HG03432 (cell line): ENCODE results near the gene BMP3.
"Not testable (repeated sequence)": the region's sequence is repeated elsewhere in the genome, so short reads cannot be mapped to it uniquely, and the experiment has no call there.

ENCODE experiments used
- ATAC-seq: cut with Tn5 transposase; IDR thresholded peaks from one replicate; pipeline ENCODE4 v1.9.1; 2021; ENCODE audit warnings: mild to moderate bottlenecking, moderate library complexity; ENCODE audit not compliant: unreplicated experiment

The BMP3 gene, protein sequence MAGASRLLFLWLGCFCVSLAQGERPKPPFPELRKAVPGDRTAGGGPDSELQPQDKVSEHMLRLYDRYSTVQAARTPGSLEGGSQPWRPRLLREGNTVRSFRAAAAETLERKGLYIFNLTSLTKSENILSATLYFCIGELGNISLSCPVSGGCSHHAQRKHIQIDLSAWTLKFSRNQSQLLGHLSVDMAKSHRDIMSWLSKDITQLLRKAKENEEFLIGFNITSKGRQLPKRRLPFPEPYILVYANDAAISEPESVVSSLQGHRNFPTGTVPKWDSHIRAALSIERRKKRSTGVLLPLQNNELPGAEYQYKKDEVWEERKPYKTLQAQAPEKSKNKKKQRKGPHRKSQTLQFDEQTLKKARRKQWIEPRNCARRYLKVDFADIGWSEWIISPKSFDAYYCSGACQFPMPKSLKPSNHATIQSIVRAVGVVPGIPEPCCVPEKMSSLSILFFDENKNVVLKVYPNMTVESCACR

DNA sequence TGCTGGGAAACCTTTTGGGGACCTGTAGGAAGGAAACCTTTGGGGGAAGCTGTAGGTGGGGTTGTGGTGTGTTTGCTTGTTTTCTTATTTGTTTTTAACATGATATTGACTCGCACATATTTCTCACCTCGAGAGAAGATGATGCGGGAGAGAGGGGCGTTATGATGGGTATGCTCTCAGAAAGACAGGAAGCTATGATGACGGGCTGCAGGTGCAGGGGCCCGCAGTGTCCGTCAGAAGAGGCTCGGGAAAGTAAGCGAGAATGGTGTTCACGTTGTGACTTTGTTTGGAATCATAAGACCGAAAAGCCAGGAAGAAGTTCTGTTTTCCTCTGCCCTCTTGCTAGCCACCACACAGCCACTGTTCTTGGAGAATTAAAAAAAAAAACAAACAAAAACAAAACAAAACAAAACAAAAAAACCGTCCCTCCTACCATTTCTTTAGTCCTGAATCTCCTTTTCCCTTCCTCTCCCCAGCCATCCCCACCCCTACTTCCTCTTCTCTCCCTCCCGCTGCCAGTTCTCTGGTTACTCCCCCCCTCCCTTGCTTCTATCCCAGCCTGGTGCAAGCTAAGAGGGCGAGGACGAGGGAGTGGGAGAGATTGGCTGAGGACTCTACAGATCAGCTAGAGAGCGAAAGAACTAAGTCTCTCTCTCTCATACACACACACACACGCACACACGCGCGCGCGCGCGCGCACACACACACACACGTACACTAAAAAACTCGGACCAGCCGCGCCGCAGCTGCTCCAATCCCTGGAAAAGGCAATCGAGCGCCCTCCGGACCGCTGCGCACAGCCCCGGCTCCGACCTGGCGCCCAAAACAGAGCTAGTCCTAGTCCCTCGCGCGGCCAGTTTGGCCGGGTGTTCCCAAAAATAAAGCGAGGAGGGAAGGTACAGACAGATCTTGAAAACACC lies at the start of gene BMP3:
Gene BMP3, plus strand, starts transcription at position 648 of the 920 bp plus-strand sequence. CDS start 577 bp downstream, outside the sequence.
- no peak for ATAC-seq

DNA sequence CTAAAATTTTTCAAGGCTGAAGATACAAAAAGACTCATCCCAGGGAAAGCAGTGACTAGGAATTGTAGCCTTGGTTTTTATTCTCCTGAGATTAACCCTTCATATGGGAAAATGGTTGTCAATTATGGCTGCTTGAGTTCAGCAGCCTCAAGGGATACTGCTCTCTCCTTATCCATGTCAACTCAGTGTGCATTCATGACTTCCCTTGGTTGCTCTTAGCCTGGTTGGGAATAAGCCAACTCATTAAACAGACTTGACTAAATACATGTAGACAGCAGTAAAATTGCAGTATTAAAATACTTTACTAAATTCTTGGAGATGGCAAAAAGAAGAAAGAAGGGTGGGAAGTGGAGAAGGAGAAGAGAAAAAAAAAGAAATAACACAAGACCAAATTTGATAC lies 44.5 kb upstream of the BMP3 start:
- no peak for ATAC-seq

DNA sequence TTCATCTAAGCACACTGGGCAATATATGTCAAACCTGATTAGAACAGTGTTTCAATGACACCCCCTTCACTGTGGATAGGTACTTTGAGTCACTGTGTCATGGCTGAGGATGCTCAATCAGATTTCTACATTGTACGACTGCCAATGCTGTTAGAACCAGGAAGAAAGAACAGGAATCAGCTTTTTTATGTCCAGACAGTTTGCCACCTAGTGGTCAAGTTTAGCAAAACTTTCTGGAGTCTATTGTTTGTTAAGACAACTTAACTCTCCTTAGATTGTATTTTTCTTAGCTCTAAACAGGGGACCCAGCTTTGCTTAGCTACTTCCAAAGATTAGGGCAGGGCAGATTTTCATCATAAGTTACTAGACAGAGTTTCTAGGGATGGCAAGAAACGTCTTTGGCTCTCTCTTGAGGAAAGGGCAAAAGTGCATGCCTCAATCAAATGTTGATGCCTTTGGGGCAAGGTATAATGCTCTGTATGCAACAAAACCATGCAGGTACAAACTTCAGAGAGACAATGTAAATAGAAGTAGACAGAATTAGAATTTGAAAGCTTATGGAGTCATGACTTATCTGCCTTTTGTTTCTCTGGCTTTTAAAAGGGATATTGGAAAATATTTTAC lies 40.5 kb upstream of the BMP3 start:
- ATAC-seq, result peak; percentile 85

DNA sequence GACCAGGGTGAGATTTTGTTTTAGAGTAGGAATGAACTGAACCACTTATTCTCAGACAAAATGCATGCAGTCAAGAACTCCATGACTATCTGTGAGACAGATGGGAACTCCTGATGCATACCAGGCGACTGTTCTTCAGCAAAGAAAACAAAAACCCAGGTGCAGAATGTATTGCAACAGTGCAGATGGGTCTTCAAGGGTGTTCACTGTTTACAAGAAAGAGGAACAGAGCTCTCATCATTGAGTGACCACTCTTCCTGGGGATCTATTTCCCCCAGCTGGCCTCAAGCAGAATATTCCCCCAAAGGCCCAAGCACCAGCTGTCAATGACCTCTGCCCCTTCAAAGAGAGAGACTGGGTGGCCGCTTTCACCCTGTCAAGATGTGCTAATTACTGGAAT lies 39.7 kb upstream of the BMP3 start:
- ATAC-seq, result no peak

DNA sequence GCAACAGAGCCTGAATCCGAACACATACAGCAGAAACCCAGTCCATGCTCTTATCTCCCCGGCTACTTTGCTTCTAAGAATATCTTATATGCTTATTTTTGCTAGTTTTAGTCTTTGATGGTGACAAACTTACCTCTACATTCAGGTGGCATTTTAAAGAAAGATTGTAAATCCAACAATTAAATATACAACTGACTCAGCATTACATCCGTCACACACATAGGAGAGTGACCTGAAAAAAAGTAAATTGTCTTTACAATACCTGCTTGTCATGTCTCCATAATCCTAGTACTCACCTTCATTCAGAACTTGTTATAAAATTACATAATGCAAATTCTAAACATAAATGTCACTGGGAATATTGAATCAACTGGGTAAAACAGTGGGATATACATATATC lies 30.6 kb upstream of the BMP3 start:
- ATAC-seq, result no peak

DNA sequence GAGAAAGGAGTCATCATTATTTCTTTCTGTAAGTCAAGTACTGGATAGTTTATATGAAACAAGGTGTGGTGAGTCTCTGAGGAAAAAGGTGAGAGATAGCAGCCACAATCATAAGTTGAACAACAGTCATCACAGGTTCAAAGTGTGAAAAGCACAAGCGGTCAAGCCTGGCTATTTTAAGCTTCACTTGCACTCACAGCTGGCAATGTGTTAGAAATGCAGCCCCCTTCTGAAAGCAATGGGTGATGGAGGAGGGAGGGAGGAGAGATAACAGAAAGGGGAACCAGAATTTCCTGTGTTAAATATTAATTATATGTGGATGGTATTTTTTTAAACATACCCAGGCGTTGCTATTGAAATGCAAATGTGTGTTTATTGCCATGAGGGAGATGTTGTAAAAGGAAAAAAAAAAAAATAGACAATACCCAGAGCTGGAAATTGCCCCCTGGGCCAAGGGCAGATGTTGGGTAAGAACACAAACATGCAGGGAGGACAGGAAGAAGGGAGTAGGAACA lies 26.9 kb upstream of the BMP3 start:
- peak; percentile 99 for ATAC-seq

DNA sequence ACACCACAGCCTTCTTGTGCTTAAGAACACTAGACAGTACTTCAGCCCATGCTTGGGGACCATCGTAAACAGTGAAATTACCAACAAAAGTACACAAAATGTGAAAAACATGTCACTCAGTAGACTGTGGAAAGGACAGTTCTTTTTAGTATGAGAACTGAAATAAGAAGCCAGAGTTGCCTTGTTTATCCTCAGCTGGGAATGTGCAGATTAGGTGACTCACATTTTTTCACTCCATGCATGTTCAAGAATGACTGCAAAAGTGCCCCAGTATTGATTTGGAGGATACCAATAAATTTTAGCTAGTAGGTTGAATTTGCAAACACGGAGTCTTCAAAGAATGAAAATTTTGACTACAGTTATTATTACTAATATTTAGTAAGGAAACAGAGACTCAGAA lies 23.1 kb upstream of the BMP3 start:
- no peak for ATAC-seq

DNA sequence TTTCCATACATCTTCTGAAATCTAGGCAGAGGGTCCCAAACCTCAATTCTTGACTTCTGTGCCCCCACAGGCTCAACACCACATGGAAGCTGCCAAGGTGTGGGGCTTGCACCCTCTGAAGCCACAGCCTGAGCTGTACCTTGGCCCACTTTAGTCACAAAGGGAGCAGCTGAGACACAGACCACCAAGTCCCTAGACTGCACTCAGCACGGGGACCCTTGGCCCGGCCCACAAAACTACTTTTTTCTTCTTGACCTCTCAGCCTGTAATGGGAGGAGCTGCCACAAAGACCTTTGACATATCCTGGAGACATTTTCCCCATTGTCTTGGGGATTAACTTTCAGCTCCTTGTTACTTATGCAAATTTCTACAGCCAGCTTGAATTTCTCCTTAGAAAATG lies 13.9 kb upstream of the BMP3 start:
- not testable (repeated sequence) for ATAC-seq

DNA sequence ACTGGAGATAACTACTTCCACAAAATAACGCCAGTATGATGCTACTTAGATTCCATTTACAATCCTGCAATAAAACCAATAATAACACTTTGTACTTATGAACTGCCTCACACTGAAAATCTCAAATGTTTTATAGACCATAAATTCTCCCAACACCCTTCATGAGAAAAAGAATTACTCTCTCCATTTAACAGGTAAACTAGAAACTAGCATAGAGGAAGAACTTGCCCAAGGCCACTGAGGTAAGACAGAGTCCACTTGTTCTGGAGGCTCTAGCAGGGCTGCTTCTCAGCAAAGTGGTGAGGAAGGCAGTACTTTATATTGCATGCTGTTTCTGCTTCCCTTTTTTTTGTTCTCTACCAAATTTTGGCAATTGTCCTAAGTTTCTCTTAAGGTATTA lies 11.5 kb upstream of the BMP3 start:
- ATAC-seq, result no peak

DNA sequence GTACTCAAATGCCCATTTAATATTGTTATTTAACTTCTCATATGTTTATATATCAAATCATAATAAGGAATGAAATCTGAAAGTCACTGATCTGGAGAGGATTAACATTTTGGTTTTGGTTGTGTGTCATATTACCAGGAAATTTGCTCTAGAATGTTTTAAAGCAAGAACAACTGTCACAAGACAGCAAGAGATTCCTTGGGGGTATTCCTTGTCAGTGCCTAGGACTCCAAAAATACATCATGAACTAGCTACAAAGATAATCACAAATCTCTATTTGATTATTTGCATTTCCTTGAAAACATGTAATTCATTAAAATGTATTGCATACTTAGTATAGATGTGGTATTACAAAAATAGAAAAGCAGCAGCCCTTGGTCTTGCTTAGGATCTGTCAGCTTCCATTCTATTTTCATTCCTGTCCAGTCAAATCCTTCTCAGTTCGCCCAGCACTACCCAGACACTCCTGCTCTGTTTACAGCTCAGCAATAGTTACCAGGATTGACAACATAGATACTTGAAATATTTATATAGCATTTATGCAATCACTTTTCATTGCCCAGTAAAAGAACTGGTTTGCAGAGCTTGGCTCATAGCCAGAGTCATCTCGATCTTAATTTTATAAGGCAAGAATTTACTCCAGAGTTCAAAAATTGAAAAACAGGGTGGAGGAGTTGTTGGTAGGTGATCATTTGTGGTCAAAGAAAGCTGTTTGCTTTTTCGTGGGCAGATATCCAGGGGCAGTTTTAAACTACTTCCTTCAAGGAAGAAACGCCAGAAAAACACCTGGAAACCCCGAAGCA lies 9.2 kb upstream of the BMP3 start:
- no peak for ATAC-seq

DNA sequence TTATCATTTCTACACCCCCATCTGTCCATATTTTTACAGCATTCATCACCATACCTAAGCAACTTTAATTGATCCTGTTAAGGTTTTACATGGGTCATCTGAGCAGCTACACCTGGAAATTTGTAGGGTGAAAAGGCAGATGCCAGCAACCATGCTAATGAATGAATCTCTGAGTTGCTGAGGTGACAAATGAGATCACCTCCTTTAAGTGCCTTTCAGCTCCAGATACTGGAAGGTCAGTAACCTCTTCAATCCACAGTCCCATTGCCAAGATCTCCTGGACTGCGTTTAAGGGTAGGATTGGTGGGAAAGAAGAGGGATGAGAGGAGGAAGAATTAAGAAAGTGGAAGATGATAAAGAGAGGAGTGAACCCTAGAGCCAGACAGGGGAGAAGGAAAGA lies 8.5 kb upstream of the BMP3 start:
- ATAC-seq, result no peak

DNA sequence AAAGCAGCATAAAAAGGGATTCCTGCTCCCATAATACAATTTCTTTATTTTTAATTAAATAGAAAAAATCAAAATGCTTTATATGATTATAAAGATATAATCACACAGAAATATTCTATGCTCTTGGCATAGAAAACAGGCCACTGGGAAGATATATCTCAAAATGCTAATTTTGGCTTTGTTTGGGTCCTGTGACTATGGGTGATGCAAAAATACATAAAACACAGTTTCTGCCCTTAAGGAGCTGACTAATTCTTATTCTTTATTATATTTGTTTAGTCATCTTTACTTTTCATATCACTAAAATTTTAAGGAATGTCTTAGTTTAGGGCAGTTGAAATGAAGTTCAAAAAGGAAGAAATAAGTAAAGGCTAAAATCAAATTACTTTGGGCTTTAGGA lies 7.0 kb upstream of the BMP3 start:
- ATAC-seq, result no peak

DNA sequence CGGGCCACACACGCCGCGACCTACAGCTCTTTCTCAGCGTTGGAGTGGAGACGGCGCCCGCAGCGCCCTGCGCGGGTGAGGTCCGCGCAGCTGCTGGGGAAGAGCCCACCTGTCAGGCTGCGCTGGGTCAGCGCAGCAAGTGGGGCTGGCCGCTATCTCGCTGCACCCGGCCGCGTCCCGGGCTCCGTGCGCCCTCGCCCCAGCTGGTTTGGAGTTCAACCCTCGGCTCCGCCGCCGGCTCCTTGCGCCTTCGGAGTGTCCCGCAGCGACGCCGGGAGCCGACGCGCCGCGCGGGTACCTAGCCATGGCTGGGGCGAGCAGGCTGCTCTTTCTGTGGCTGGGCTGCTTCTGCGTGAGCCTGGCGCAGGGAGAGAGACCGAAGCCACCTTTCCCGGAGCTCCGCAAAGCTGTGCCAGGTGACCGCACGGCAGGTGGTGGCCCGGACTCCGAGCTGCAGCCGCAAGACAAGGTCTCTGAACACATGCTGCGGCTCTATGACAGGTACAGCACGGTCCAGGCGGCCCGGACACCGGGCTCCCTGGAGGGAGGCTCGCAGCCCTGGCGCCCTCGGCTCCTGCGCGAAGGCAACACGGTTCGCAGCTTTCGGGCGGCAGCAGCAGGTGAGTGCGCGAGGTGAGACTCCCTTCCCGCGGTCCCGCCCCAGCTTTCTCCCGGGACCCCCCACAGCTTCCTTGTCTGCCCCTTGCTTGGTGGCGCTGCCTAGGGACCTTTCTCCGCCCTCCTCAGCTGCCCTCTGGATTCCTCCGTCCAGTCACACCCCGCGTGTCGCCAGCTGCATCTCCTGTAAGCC lies 678 bp downstream of the BMP3 start:
- no peak for ATAC-seq

DNA sequence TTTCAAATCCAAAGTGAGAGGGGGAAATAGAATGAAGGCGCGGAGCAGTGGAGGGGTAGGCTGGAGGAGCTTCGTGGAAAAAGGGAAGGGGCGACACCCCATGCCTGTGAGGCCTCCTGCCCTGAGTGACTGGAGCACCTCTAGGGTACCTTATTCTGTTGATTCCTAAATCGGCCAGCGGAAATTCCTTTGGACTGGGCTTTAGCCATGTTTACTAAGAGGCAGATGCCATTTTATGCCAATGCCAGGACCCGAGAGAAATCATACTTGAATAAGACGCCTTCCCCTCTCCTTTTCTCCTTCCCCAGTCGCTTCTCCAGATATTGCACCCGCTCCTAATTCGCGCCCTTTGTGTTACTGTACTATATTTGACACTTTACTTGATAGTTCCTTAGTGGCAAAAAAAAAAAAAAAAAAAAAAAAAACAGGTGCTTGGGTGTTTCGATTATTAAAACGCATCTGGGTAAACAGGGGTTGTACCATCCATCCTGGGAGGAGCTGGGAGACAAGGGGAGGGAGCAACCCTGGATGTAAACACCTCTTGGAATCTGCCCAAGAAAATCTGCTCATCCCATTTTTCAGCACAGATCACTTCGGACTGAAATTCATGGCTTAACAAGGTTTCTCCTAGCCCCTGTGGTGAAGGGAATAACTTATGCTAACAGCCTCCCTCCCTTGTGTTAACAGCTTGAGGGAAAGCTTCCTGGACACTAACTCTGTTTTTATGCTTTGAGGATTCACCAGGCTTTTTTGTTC lies 1.5 kb downstream of the BMP3 start:
- ATAC-seq, result no peak

DNA sequence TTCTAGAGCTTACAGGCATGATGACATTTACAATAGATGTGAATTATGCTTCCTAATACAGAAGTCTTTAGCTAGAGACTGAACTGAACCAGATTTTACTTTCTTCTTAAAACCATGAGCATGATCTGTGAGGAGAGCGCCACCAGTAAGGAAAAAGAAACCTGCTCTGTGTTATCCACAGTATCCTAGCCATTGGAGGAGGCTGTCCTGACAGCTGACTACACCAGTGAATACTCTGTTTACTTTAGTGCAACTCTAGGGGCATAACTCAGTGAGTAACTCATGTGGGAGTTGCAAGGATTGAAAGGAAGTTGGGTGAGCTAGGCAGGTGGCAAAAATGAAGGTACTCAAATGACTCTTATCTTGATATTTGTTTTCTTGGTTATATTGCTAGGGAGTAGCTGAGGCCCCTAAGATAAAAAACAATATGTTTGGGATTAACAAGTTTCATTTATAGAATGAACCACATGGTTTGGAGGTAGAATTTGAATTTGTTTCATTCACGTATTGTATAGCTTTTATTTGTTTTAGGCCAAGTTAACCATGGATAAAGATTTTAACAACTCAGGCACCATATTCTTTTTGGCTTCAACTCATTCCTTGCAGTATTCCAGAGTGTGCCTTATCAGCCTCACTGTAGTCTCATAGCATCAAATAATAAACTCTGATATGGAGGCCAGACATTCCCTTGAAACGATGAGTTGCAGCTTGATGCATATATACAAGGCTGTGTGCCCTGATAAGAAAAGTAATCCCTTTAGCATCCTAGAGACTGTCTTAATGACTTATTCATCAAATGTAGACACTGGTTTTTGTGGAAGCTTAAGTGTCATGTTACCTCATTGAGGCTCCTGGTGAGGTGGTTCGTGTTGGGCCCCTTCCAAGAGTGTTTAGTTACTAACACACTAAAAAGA lies 2.5 kb downstream of the BMP3 start:
- no peak for ATAC-seq

DNA sequence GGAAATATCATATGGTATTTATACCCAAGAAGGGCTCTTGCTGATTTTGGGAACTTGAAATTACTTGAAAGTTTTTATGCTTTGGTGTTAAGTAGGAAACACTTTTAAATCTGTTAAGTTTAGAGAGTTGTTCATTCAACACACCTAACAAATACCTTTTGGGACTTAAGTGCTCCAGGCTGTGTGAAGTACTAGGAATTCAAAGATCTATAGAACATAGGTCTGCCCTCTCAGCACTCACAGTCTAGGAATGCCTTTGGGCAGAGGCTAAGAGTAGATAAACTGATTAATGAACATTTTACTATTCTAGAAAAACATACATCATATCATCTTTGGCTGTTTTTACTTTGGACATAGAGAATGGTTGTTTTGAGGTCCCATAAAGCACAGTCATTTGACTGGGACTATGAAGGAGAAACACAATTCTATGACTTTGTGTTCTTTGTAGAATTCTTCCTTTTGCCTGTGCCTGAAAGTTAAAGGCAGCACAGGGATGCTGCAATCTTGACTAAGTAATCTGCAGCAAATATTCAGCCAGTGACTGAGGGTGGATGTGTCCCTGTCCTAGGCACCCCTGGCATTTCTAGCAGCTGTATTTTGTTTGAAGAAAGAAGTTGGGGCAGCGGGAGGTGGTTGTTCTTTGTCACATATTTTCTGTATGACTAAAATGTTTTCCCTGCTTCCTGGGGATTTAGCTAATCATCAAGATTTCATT lies 8.3 kb downstream of the BMP3 start:
- no peak for ATAC-seq

DNA sequence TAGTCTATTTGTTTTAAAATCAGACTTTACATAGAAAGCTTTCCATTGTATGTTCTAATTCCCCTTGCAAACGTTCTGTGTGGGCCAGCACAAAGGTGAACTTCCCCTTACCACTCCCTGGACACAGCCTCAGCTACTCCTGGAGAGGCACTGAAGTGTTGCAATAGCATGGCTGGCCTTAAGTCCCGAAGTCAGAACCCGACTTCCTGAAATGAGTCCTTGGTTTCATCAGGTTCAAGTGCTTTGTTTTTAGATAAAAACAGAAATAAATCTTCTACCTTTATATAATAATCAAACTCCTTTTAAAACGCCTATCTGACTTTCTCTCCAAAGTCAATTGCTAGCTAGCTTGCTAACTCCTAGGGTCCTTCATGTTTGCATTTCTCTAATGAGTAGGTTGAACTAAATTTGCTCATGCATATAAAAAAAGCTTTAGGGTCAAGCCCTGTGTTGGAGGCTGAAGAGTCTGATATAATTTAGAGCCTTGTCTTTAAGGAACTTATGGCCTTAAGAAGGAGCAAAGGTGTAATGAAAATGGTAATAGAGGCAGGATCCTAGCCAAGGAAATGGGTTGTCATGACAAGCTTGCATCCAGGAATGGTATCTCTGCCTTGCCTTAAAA lies 9.0 kb downstream of the BMP3 start:
- no peak for ATAC-seq
